Ureter (tissue), 1 donor: ENCODE results near the gene SLC39A2. TPM values are rescaled to one million over a fixed set of nuclear protein-coding genes. Genes with fewer than 3 reads are reported as not detected.
A peak's percentile ranks its signal among the peaks of the same experiment; 100 is the strongest.
"Not testable (repeated sequence)": the region's sequence is repeated elsewhere in the genome, so short reads cannot be mapped to it uniquely, and the experiment has no call there.

ENCODE experiments used
- DNase-seq: peaks from one replicate; pipeline ENCODE4 v3.0.0-alpha.2; 2020; ENCODE audit warnings: low spot score
- total RNA-seq: library from RNA; stranded (reverse); gene quantifications from one replicate; pipeline ENCODE4 v1.2.4, GENCODE V29; 2023
- donor health status: DM: yes; HTN: yes; CAD: no.

The SLC39A2 gene, protein sequence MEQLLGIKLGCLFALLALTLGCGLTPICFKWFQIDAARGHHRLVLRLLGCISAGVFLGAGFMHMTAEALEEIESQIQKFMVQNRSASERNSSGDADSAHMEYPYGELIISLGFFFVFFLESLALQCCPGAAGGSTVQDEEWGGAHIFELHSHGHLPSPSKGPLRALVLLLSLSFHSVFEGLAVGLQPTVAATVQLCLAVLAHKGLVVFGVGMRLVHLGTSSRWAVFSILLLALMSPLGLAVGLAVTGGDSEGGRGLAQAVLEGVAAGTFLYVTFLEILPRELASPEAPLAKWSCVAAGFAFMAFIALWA
- 0.83 TPM for total RNA-seq

DNA sequence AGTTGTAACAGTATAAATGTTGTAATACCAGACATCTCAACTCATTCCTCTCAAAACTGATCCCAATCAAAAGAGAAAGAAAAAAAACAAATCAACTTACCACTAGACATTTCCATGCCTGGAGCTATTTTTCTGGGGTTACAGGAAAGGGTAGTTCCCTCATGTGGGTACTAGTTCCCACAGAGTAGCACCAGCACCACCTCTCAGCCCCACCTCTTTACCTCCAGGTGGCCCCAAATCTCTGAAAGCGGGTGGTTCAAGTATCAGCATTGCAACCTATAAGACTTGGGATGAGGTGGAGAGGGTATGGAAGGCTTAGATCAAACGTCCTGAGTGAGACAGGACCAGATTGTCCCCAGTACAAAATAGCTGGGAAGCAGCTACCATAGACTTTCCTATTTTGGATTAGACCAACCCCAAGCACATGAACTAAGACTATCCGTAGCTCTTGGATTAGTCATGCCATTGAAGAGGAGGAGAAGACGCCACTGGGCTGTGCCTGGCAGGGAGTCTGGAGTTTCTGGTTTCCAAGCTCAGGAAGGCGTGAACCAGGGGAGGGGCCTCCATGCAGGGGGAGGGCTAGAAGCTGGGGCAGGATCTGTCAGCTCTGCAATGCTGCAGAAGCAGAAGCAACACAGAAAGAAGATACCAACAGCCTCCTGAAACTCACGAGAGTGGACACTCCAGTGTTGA, at the start of gene SLC39A2:
TSS of gene SLC39A2 (plus strand) at position 620 of the 693 bp plus-strand sequence. CDS start 154 bp downstream, outside the sequence.
- peak; percentile 72 for DNase-seq

DNA sequence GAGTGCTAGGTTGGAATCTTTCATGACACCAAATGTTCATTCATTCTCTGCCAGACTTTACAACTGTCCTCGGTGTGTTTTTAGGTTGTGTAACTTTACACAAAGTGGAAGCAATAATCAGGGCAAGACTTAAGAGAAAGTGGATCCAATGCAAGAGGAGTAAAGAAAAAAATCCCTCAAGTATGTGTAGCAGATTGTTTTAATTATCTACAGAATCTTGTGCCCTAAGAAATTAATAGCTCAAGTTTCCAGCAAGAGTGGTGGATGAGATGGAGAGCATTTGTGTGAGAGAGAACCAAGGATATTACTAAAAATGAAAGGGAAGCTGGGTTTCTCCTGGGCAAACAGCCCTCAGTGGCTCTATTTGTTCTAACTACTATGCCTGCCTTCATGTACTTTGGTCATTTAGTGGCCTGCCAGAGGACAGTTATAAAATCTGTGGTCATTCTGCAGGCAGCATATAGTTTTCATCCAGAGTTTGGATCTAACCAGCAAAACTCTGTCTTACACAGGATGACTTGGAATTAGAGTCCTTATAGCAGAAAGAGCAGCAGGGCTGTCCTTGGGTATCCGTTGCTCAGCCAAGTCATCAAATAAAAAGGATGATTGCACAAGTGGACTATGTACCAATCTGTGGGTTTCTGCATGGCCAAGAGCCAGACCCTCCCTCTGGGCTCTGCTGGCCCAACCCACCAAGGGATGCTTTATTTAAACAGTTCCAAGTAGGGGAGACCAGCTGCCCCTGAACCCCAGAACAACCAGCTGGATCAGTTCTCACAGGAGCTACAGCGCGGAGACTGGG, 44.2 kb upstream of the SLC39A2 start, which contains the start of gene RNASE2:
TSS of gene RNASE2 (plus strand) at position 752 of the 802 bp plus-strand sequence. CDS start 285 bp downstream, outside the sequence.
- DNase-seq: not testable (repeated sequence)

- not testable (repeated sequence) for DNase-seq
Measured at GRCh38 chr14:20955538-20955873, 43.6 kb upstream of the SLC39A2 start.

GRCh38 chr14:20956376-20956976, 42.6 kb upstream of the SLC39A2 start:
- DNase-seq: no peak

DNA sequence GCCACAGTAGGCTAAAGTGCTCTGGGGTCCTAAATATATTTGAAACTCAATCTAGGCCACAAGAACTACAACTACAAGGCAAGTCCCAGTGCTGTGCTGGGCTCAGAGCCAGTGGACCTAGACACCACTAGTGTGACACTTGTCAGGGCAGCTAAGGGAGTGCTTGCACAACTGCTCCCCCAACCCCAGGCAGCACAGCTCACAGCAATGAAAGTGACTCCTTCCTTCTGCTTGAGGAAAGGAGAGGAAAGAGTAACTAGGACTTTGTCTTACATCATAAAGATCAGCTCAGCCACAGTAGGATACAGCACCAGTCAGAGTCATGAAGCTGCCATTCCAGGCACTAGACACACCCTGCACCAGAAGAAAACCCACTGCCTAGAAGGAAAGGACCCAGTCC, 40.1 kb upstream of the SLC39A2 start:
- not testable (repeated sequence) for DNase-seq

DNA sequence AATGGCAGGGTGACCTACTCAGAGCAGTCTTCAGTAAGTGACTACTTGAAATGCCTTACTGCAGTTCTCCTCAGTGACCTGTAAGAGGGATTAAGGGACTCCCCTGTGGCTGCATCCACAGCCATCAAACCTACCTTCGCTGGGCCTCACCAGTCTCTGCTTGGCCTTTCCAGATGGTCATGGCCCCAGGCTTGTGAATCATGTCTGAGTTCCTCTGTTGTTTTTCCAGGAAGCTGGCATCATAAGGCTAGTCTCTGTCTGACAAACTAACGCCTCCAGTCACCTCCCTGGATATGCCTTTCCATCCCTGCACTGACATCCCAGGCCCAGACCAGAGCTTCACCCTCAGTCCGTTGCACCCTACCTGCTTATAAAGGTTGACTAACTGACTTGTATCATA, 29.8 kb upstream of the SLC39A2 start:
- no peak for DNase-seq

DNA sequence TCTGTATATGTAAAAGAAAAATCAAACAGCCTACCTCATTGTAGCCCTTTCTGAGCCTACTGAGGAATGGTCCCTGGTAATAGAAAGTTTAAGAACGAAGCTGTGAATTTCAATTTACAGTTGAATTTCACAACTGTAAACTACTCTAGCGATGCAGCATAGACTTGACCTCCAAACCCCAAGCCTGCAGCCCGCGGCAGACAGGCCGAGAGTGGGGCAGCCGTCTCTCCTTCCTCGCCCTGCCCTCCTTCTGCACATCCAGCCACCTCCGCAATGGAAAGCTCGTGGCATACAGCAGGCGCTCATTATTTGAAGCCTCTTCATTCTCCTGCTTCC, 28.5 kb upstream of the SLC39A2 start:
- DNase-seq: no peak

- DNase-seq: peak; percentile 88
Measured at GRCh38 chr14:20970983-20971704, 27.9 kb upstream of the SLC39A2 start.

DNA sequence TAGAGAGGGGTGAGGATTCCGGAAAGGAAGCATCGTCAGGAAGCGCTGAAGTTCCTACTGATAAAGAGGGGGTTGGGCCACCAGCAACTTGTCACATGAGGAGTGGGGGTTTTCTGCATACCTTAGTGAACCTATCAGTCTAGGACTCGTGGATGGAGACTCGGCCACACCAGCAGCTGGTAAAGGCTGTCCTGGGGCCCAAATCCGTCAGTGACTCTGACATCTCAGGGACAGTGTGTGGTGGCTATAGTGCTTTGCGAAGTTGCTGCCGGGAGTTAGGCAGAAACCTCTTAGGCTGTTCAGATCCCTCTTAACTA, 27.4 kb upstream of the SLC39A2 start:
- no peak for DNase-seq

- DNase-seq: no peak
Measured at GRCh38 chr14:20973501-20973900, 25.6 kb upstream of the SLC39A2 start.

DNA sequence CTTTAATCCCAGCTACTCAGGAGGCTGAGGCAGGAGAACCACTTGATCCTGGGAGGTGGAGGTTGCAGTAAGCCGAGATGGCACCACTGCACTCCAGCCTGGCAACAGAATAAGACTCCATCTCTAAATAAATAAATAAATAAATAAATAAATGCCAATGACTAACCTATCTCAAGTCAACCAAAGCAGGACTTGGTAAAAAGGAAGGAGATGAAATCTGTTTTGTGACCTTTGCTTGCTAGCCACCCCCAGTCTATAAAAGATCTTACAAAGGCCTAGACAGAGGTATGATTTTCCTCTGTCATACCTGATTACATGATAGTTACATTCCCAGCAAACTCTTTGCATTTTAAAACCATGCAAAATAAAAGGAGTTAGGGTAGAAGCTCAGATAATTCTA, 22.8 kb upstream of the SLC39A2 start:
- DNase-seq: no peak

DNA sequence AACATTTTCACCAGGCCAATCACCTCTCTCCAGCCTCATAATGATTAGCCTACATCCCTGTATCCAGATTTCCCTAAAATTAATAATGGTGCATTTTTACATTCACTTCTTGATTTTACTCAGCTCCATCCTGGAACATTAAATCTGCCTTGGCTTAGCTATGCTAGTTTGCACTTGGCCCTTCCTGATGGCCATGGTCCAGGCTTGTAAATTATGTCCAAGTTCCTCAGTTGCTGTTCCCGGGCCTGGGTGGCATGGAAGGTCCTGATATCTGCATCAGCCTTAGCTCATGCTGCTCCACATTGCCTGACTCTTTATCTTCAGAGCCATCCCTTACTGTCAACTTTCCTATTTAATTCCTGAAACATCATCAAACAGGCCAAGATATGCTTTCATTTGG, 20.4 kb upstream of the SLC39A2 start:
- DNase-seq: no peak

DNA sequence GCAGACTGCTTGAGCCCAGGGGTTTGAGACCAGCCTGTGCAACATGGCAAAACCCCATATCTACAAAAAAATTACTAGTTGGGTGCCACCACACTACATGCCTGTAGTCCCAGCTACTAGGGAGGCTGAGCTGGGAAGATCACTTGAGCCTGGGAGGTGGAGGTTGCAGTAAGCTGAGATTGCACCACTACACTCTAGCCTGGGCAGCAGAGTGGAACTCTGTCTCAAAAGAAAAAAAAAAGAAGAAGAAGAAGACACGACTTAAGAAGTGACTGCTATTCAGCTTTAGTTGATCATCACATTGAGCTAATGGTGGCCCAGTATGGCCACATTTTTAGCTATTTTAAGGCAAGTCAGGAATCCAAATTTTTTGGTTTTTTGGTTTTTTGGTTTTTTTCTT, 18.2 kb upstream of the SLC39A2 start:
- DNase-seq: no peak

- DNase-seq: no peak
Measured at GRCh38 chr14:20982646-20983369, 16.3 kb upstream of the SLC39A2 start.

DNA sequence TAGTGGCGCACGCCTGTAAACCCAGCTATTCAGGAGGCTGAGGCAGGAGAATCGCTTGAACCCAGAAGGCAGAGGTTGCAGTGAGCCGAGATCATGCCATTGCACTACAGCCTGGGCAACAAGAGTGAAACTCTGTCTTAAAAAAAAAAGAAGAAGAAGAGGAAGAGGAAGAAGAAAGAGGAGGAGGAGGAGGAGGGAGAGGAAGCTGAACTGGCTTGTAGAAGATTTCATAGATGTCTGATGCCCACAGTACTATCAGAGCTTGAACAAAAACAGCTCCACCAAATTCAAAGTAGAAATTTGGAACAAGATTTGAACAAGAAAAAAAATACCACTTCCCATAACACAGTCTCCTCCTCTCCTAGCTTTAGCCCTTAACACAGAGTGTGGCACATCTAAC, 13.4 kb upstream of the SLC39A2 start:
- not testable (repeated sequence) for DNase-seq

DNA sequence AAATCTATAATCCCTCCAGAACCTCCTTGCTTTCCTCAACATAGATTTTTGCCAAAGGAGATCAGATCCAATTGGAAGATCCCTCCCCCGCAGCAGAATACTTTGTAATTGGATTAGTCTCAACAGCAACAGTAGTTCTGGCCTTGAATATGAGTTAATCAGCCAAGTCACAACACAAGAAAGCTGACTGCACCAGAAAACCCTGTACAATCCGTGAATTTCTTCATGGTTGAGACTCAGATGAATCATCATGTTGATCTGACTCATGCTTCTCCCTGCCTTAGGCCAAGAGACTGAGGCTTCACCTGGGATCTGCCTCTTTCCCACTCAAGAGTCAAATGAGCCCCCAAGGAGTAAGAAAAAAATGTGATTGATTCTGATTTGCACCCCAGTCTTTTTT, 12.3 kb upstream of the SLC39A2 start:
- no peak for DNase-seq

DNA sequence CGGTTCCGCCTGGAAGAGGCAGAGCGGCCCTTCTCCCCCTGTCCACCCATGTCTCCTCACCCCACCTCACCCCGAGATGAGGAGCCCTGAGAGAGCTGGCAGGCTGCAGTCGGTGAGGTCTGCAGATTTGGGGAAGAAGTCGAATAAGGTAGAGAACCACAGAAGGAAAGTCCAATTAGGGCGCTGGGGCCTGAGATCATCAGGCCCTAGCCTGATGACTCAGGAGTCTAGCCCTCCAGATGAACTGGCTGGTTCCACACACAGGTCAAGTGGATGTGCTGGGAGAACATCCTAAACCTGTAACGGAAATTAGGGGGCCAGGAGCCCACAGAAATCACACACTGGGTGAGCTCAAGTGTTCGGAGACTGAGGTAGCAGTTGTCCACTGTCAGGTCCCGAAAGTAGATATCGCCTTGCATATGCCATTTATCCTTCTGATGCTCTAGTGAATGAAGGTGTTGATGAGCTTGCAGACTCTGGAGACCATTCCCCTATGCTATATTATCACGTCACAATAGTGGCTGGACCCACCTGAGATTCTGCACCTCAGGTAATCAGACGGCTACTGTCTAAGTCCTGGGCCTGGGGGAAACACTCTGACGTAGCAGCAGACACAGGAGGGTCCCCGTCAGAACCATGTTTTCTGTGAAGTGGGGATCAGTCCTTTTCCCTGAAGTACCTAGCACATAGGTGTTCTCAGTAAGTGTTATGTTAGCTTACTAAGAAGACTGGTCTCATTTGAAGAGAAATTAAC, 10.2 kb upstream of the SLC39A2 start:
- no peak for DNase-seq

- no peak for DNase-seq
Measured at GRCh38 chr14:20989471-20989786, 9.7 kb upstream of the SLC39A2 start.

GRCh38 chr14:20989787-20990600, 9.1 kb upstream of the SLC39A2 start, which contains the start of gene METTL17:
Gene METTL17, plus strand, starts transcription at chr14:20989980. Its CDS starts 23 bp downstream, at chr14:20990003.
- peak; percentile 95 for DNase-seq
